Mesenteric fat pad (tissue), 1 donor: ENCODE measurements around the gene TARS3. TPM values are rescaled to one million over a fixed set of nuclear protein-coding genes. Genes with fewer than 3 reads are reported as not detected.

Experiments
- DNase-seq: peaks from one replicate; pipeline ENCODE4 v3.0.0-alpha.2; 2020; ENCODE audit warnings: low spot score
- total RNA-seq: library from RNA; stranded (reverse); fragmentation: NEBNext Ultra II Directional; extraction: Animal tissue kit (Norgen Biotek cat#: 25700); gene quantifications from one replicate; pipeline ENCODE4 v1.2.1, GENCODE V29; 2021
- donor health status: DM: yes; HTN: yes; CAD: no.

The TARS3 gene
- total RNA-seq, 1 donor from 2014 or later, result 8.8 TPM

- no peak for DNase-seq
Observed at GRCh38 chr15:101608201-101608600, 116.1 kb downstream of the TARS3 start.

DNA sequence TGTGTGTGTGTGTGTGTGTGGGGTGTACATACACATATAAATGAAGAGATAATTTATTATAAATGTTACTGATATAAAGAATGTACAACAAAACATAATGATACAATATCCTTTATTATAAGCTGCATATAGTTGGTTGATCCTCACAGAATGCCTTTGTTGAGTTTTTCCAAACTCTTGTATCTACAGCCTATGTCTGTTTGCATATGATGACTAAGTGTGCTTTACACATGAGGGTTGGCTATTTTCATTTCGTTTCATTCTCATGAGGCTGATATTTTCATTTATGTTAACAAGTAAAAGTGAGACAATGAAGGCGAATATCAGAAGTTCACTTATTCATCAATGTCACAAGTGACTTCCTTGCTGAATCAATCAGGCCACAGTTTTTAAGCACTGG, 117.2 kb downstream of the TARS3 start:
- DNase-seq, result no peak

- no peak for DNase-seq
Observed at GRCh38 chr15:101604124-101604874, 120.0 kb downstream of the TARS3 start.

Other genes with a start within 250 kb of the TARS3 start
- gene PCSK6, start 234.8 kb downstream of the TARS3 start, total RNA-seq, result 16.9 TPM
- gene TM2D3, start 72.1 kb downstream of the TARS3 start, total RNA-seq, result 44.1 TPM
- not detected for gene OR4F6, start 79.0 kb upstream of the TARS3 start, total RNA-seq
- gene OR4F15, start 87.7 kb upstream of the TARS3 start, total RNA-seq, result not detected